ENCODE measurements around the gene CALHM1. TPM values are rescaled to one million over a fixed set of nuclear protein-coding genes. Genes with fewer than 3 reads are reported as not detected.

Gene CALHM1
- total and polyA plus RNA-seq, 2 of the 8 experiments (the other 6 are each of a cell fraction or from before 2014, with no cell fraction given) = 0.29 to 0.34 TPM

GRCh38 chr10:103497161-103497915, 38.6 kb upstream of the CALHM1 start:
- DNase-seq (ENCODE audit: low read depth in 1 of 2, low spot score in 2 of 2) (no peak), FAIRE-seq (no peak)
- Histone ChIP-seq H3K14ac (ENCODE audit: insufficient read length) (no peak overlapping the region), H2BK120ac (replicated peaks; ENCODE audit: low read depth, low read length) (no peak overlapping the region), H2AK5ac (ENCODE audit: low read depth, low read length) (no peak overlapping the region), H3K23ac (ENCODE audit: insufficient read length) (no peak overlapping the region), H3K56ac (replicated peaks; ENCODE audit: insufficient read length, low read depth, low read length) (no peak overlapping the region), H2BK12ac (ENCODE audit: low read depth, low read length) (no peak overlapping the region), H4K5ac (ENCODE audit: insufficient read length, low read depth, low read length) (no peak overlapping the region), H3K4ac (replicated peaks; ENCODE audit: insufficient read length, low read depth, low read length) (no peak overlapping the region), H2BK5ac (ENCODE audit: low read depth, low read length) (no peak overlapping the region), H3K27ac (ENCODE audit: low read depth, low read length) (no peak overlapping the region), H3K4me3 (ENCODE audit: extremely low read depth in 1 of 4, insufficient read depth in 2 of 4, low read depth in 3 of 4, low read length in 4 of 4) (no peak overlapping the region), H3K18ac (ENCODE audit: extremely low read depth, low read length) (no peak overlapping the region), H2BK15ac (ENCODE audit: low read length) (no peak overlapping the region), H2BK20ac (ENCODE audit: low read length) (no peak overlapping the region), H2AFZ (ENCODE audit: low read length) (no peak overlapping the region), H3K79me2 (ENCODE audit: control insufficient read depth in 1 of 2, insufficient read depth in 2 of 2, low read length in 2 of 2) (no peaks in the 10 kb centered on the region), H3K9me3 (ENCODE audit: insufficient read depth in 2 of 2, low read depth in 1 of 2, low read length in 1 of 2) (no peaks in the 10 kb centered on the region), H3K23me2 (ENCODE audit: low read depth, low read length) (peaks cover 9% of the 10 kb centered on the region), H4K20me1 (replicated peaks in 1 of 2; ENCODE audit: control insufficient read depth in 1 of 2, insufficient read depth in 2 of 2, low read length in 2 of 2) (no peaks in the 10 kb centered on the region), H3K4me2 (ENCODE audit: insufficient read depth in 1 of 2, low read depth in 2 of 2, low read length in 2 of 2) (no peak overlapping the region), H4K8ac (ENCODE audit: extremely low read depth, insufficient read depth, low read length) (no peak overlapping the region), H3K9ac (replicated peaks in 1 of 4; ENCODE audit: extremely low read depth in 1 of 4, low read depth in 3 of 4, low read length in 3 of 4) (no peak overlapping the region), H3K4me1 (replicated peaks in 1 of 4; ENCODE audit: control insufficient read depth in 3 of 4, insufficient read depth in 4 of 4, low read length in 3 of 4) (peaks cover 0 to 4% (median 3%) of the 10 kb centered on the region in 4 experiments; a peak in 5 of 7 replicates), H3K79me1 (ENCODE audit: low read depth, low read length) (no peaks in the 10 kb centered on the region), H3K36me3 (ENCODE audit: control insufficient read depth in 2 of 4, insufficient read depth in 4 of 4, low read length in 3 of 4) (no peaks in the 10 kb centered on the region), H4K91ac (replicated peaks; ENCODE audit: insufficient read length, low read length) (no peak overlapping the region), H3K27me3 (replicated peaks in 1 of 4; ENCODE audit: control insufficient read depth in 3 of 4, extremely low read depth in 1 of 4, insufficient read depth in 3 of 4, low read length in 3 of 4) (peaks cover 8 to 33% (median 26%) of the 10 kb centered on the region in 4 experiments)
- WGBS, 2 experiments (ENCODE audit: extremely low coverage in 1 of 2, insufficient coverage in 1 of 2, insufficient read length in 1 of 2, insufficient replicate concordance in 2 of 2, low coverage in 1 of 2, low lambda C conversion rate in 2 of 2, missing lambda C conversion rate in 1 of 2) = 81% methylated on average over 8 of the region's 8 CpGs; no CpG with 5 or more reads in 1 of the 2 experiments
- POLR2A ChIA-PET (ENCODE audit: partially characterized antibody) = no interaction called here
- CTCF ChIA-PET (ENCODE audit: partially characterized antibody) = interaction anchor here (0.6 to 2.8 kb wide), 7 partner anchors 8 to 96 kb away, joined by 3 to 16 read pairs (median 3); no protein-coding TSS in a partner anchor
- TF ChIP-seq YY1 (IDR thresholded peaks at IDR 0.05; ENCODE audit: low read depth, low read length) = no peak
- no peak for TF ChIP-seq SIX5 (IDR thresholded peaks at IDR 0.05; ENCODE audit: low read depth, low read length)
- no peak for TF ChIP-seq RNF2 (IDR thresholded peaks at IDR 0.05; ENCODE audit: borderline replicate concordance, low read depth, low read length, missing control alignments, poor library complexity, severe bottlenecking)
- TF ChIP-seq TEAD4 (IDR thresholded peaks at IDR 0.05; ENCODE audit: low read depth, low read length) = no peak
- no peak for TF ChIP-seq CTCF (IDR thresholded peaks at IDR 0.05; ENCODE audit: control extremely low read depth in 1 of 3, insufficient read depth in 1 of 3, low read depth in 1 of 3, low read length in 3 of 3)
- TF ChIP-seq SUZ12 (IDR thresholded peaks at IDR 0.05; ENCODE audit: low read length) = no peak
- no peak for TF ChIP-seq POLR2AphosphoS5 (IDR thresholded peaks at IDR 0.05; ENCODE audit: low read depth, low read length)
- TF ChIP-seq TCF12 (IDR thresholded peaks at IDR 0.05; ENCODE audit: low read depth, low read length) = no peak
- no peak for TF ChIP-seq RFX5 (IDR thresholded peaks at IDR 0.05; ENCODE audit: borderline replicate concordance, low read depth, low read length)
- no peak for TF ChIP-seq SAP30 (IDR thresholded peaks at IDR 0.05; ENCODE audit: insufficient read depth, insufficient replicate concordance, low read length)

Measured in H1 (cell line).